Thyroid gland (tissue), 4 donors: ENCODE measurements around the gene WDR4. TPM values are rescaled to one million over a fixed set of nuclear protein-coding genes. Genes with fewer than 3 reads are reported as not detected.
"Not testable (repeated sequence)": the region's sequence is repeated elsewhere in the genome, so short reads cannot be mapped to it uniquely, and the experiment has no call there.

Experiments
- DNase-seq, 2 donors: peaks; one replicate each; pipeline ENCODE4 v3.0.0-alpha.2; 2019
- H3K27ac ChIP-seq, 3 donors: fragments of 200-600 bp; sonication (generic); 1 replicate in 2 of 3; 2 replicates in 1 of 3; pipeline ENCODE4 v1.5.1; 2016 to 2019; ENCODE audit warnings: mild to moderate bottlenecking in 1 of 3, moderate library complexity in 1 of 3
- H3K27me3 ChIP-seq: fragments of 200-600 bp; sonication (generic); one replicate; pipeline ENCODE4 v1.5.1; 2019
- H3K36me3 ChIP-seq, 2 donors: fragments of 200-600 bp; sonication (generic); one replicate each; pipeline ENCODE4 v1.5.1; 2016 to 2019
- H3K4me1 ChIP-seq, 2 donors: fragments of 200-600 bp; sonication (generic); one replicate each; pipeline ENCODE4 v1.5.1; 2017 to 2019
- H3K4me3 ChIP-seq, 3 donors: fragments of 200-600 bp; sonication (generic); replicated peaks in 1 of 3; 1 replicate in 2 of 3; 2 replicates in 1 of 3; pipeline ENCODE4 v1.5.1; 2016; ENCODE audit warnings: mild to moderate bottlenecking in 1 of 3
- H3K9me3 ChIP-seq: fragments of 200-600 bp; sonication (generic); one replicate; pipeline ENCODE4 v1.5.1; 2017
- POLR2A ChIP-seq, 2 donors: fragments of 450-650 bp; IDR thresholded peaks; one replicate each; pipeline ENCODE4 v1.6.1; 2017; ENCODE audit warnings: antibody characterized with exemption in 2 of 2, mild to moderate bottlenecking in 2 of 2, moderate library complexity in 1 of 2
- WGBS, 2 donors: methylation state at CpG; one replicate each; pipeline ENCODE4 v1.1.5; 2017; 5-methylcytosine and 5-hydroxymethylcytosine counted together
- intact Hi-C: fragments of 100-400 bp; cut with DNase I; formaldehyde crosslinking; loops from one replicate; pipeline ENCODE4 v1.15.1; 2023
- total RNA-seq, 4 donors: library from RNA; depleted of rRNA; stranded (reverse); fragments of >200 nt; gene quantifications; one replicate each; pipeline ENCODE4 v1.2.3, GENCODE V29; 2016
- TF ChIP-seq, protein P1 (sequence below), 6 experiments: fragments of 200-600 bp in 3 of 6; fragments of 450-650 bp in 3 of 6; sonication (generic) in 3 of 6; IDR thresholded peaks; one replicate each; pipeline ENCODE4 v1.5.1; 2016 to 2019; ENCODE audit warnings: antibody characterized with exemption in 6 of 6, mild to moderate bottlenecking in 2 of 6, inconsistent platforms in 1 of 6, moderate library complexity in 1 of 6

WDR4 gene
- total RNA-seq, 4 donors from 2014 or later: 8.1 to 13.2 (median 10.9) TPM

GRCh38 chr21:42848932-42849758 lies 30.2 kb downstream of the WDR4 start:
- whole genome bisulfite sequencing, 2 donors: 91 to 92% methylated on average over 54 of the region's 54 CpGs
- H3K4me1 ChIP-seq: peaks cover 14% of the 10 kb centered on the region in 2 donors
- H3K36me3 ChIP-seq: peaks cover 34 to 42% of the 10 kb centered on the region in 2 donors
- no peaks in the 10 kb centered on the region for H3K9me3 ChIP-seq
- intact Hi-C loops: loop anchor here (10.0 kb wide), 1 partner anchor 56 kb away; no protein-coding TSS in a partner anchor
- no peak for DNase-seq
- TF ChIP-seq, protein P1, sequence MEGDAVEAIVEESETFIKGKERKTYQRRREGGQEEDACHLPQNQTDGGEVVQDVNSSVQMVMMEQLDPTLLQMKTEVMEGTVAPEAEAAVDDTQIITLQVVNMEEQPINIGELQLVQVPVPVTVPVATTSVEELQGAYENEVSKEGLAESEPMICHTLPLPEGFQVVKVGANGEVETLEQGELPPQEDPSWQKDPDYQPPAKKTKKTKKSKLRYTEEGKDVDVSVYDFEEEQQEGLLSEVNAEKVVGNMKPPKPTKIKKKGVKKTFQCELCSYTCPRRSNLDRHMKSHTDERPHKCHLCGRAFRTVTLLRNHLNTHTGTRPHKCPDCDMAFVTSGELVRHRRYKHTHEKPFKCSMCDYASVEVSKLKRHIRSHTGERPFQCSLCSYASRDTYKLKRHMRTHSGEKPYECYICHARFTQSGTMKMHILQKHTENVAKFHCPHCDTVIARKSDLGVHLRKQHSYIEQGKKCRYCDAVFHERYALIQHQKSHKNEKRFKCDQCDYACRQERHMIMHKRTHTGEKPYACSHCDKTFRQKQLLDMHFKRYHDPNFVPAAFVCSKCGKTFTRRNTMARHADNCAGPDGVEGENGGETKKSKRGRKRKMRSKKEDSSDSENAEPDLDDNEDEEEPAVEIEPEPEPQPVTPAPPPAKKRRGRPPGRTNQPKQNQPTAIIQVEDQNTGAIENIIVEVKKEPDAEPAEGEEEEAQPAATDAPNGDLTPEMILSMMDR (IDR thresholded peaks at IDR 0.05): no peak
- TF ChIP-seq POLR2A (IDR thresholded peaks at IDR 0.05): no peak
- no peak overlapping the region for H3K27ac ChIP-seq
- no peaks in the 10 kb centered on the region for H3K27me3 ChIP-seq
- H3K4me3 ChIP-seq: no peak overlapping the region

DNA sequence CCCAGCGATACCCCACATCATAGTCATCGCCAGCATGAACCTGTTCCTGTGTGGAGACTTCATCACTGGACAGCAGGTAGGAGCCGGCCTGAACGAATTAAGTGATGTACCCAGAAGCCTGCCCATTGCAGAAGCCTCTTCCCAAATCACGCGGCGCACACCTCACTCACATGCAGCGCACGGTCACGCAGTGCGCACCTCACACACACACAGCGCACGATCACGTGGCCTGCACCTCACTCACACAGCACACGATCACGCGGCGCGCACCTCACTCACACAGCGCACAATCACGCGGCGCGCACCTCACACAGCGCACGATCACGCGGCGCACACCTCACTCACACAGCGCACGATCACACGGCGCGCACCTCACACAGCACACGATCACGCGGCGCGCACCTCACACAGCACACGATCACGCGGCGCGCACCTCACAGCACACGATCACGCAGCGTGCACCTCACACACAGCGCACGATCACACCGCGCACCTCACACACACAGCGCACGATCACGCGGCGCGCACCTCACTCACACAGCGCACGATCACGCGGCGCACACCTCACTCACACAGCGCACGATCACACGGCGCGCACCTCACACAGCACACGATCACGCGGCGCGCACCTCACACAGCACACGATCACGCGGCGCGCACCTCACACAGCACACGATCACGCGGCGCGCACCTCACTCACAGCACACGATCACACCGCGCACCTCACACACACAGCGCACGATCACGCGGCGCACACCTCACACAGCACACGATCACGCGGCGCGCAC lies 31.0 kb downstream of the WDR4 start:
- not testable (repeated sequence) for H3K4me3 ChIP-seq, DNase-seq, H3K9me3 ChIP-seq, H3K27ac ChIP-seq, H3K27me3 ChIP-seq
- peaks cover 14 to 15% of the 10 kb centered on the region in 2 donors for H3K4me1 ChIP-seq
- intact Hi-C loops: loop anchor here (10.0 kb wide), 1 partner anchor 56 kb away; no protein-coding TSS in a partner anchor
- H3K36me3 ChIP-seq: peaks cover 26 to 39% of the 10 kb centered on the region in 2 donors
- 93 to 94% methylated on average over 52 to 67 of the region's 95 CpGs for WGBS, 2 donors

DNA sequence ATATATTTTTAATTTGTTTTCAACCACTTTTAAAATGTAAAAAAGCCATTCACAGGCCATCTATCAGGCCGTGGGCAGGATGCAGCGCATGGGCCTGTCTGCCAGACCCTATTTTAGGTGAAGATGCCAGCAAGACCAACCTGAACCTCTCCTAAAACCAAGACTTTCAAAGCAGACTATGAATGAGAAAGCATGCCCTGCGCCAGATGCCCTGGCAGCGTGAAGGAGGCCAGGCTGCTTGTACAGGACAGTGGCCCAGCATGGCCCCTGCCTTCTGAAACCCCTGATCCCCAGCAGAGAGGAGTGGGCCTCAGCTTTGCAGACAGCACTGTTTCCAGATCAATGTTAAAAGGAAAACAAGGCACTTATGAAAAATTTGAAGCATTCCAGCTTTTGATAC lies 31.6 kb downstream of the WDR4 start:
- DNase-seq: no peak
- H3K4me1 ChIP-seq: peaks cover 14 to 15% of the 10 kb centered on the region in 2 donors
- peaks cover 24 to 33% of the 10 kb centered on the region in 2 donors for H3K36me3 ChIP-seq
- no peak overlapping the region for H3K27ac ChIP-seq
- WGBS, 2 donors: 90 to 96% methylated on average over 4 of the region's 4 CpGs
- no peaks in the 10 kb centered on the region for H3K9me3 ChIP-seq
- no peak for TF ChIP-seq POLR2A (IDR thresholded peaks at IDR 0.05)
- TF ChIP-seq, protein P1 (IDR thresholded peaks at IDR 0.05): no peak
- intact Hi-C loops: loop anchor here (10.0 kb wide), 1 partner anchor 57 kb away; no protein-coding TSS in a partner anchor
- H3K4me3 ChIP-seq: no peak overlapping the region
- no peaks in the 10 kb centered on the region for H3K27me3 ChIP-seq

DNA sequence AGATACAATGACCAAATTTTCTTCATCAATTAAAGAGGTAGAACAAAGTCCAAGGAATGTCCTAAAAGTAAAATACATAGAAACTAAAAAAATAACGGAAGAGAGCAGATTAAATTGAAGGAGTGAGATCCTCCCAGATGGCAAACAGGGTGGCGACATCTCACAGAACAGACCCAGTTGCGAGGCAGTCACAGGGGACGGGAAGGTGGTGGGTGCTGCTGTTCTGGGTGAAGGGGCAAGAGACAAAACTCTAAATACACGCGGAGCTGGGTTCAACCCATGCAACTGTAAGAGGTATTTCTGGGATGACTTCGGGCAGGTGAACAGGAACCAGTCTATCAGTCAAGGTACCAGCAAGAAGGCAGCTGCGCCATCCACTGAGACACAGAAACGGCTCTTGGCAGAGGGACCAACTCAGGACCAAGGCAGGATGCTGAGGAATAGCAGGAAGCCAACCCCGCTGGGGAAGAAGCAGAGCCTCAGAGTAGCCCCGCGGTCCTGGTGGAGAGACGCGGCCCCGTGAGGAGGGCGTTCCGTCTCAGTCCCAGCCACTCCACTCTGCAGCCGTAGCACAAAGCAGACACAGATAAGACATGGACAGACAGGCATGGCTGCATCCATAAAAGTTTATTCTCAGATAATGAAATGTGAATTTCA lies 32.2 kb downstream of the WDR4 start:
- WGBS, 2 donors: 85 to 86% methylated on average over 18 of the region's 18 CpGs
- Histone ChIP-seq H3K9me3 (no peaks in the 10 kb centered on the region), H3K4me3 (no peak overlapping the region), H3K27ac (no peak overlapping the region), H3K27me3 (no peaks in the 10 kb centered on the region), H3K36me3 (peaks cover 21 to 30% of the 10 kb centered on the region in 2 donors), H3K4me1 (peaks cover 14 to 15% of the 10 kb centered on the region in 2 donors)
- intact Hi-C loops: loop anchor here (10.0 kb wide), 1 partner anchor 58 kb away; no protein-coding TSS in a partner anchor
- TF ChIP-seq, protein P1 (IDR thresholded peaks at IDR 0.05): no peak
- TF ChIP-seq POLR2A (IDR thresholded peaks at IDR 0.05): no peak
- no peak for DNase-seq

DNA sequence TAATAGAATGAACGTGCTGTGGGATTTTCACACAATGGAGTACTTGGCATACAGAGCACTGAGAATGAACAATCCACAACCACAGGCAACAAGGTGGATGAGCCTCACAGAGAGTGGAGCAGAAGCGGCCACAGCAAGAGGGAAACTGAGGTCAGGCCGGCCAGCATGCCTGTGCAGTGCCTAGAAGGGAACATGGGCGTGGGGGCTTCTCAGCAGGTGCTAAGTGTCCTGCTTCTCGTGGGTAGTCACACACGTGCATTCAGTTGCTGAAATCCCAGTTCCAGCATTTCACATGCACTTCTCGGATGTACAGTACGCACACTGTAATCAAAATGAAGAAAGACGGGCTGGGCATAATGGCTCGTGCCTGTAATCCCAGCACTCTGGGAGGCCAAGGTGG lies 33.1 kb downstream of the WDR4 start:
- WGBS, 2 donors: 93 to 94% methylated on average over 10 of the region's 10 CpGs
- Histone ChIP-seq H3K4me3 (no peak overlapping the region), H3K4me1 (peaks cover 14 to 15% of the 10 kb centered on the region in 2 donors), H3K27me3 (no peaks in the 10 kb centered on the region), H3K36me3 (peaks cover 11 to 20% of the 10 kb centered on the region in 2 donors), H3K9me3 (no peaks in the 10 kb centered on the region), H3K27ac (no peak overlapping the region)
- DNase-seq: no peak
- intact Hi-C loops: loop anchor here (10.0 kb wide), 1 partner anchor 59 kb away; no protein-coding TSS in a partner anchor
- TF ChIP-seq, protein P1 (IDR thresholded peaks at IDR 0.05): no peak
- no peak for TF ChIP-seq POLR2A (IDR thresholded peaks at IDR 0.05)
